DOHH2 (cell line): ENCODE data around the gene TGFBRAP1.

Experiments
- H3F3A ChIP-seq: fragments of 200-600 bp; sonication (generic), shearing (Covaris generic); 2 replicates; pipeline ENCODE4 v1.6.0; 2016; ENCODE audit warnings: antibody characterized with exemption, mild to moderate bottlenecking; ENCODE audit not compliant: control insufficient read depth, insufficient read depth
- H3K27ac ChIP-seq: fragments of 200-600 bp; sonication (generic); 2 replicates; pipeline ENCODE4 v1.5.1; 2014; ENCODE audit warnings: low read depth, mild to moderate bottlenecking, low read length, moderate library complexity
- H3K27me3 ChIP-seq: fragments of 200-600 bp; sonication (generic); 2 replicates; pipeline ENCODE4 v1.6.1; 2014; ENCODE audit warnings: mild to moderate bottlenecking, low read length, mixed read lengths; ENCODE audit not compliant: control insufficient read depth
- H3K36me3 ChIP-seq: fragments of 200-600 bp; sonication (generic); 2 replicates; pipeline ENCODE4 v1.6.1; 2014; ENCODE audit warnings: mild to moderate bottlenecking, low read length, moderate library complexity, mixed read lengths; ENCODE audit not compliant: control insufficient read depth
- H3K4me1 ChIP-seq: fragments of 200-600 bp; sonication (generic); 2 replicates; pipeline ENCODE4 v1.6.1; 2014; ENCODE audit warnings: mild to moderate bottlenecking, low read length, mixed read lengths; ENCODE audit not compliant: control insufficient read depth
- H3K4me2 ChIP-seq: fragments of 200-600 bp; sonication (generic); 2 replicates; pipeline ENCODE4 v1.6.0; 2014; ENCODE audit warnings: mild to moderate bottlenecking, low read length, moderate library complexity
- H3K4me3 ChIP-seq: fragments of 200-600 bp; sonication (generic); 2 replicates; pipeline ENCODE4 v1.5.1; 2014; ENCODE audit warnings: mild to moderate bottlenecking, low read length, mixed read lengths
- H3K79me2 ChIP-seq: fragments of 200-600 bp; sonication (generic); 2 replicates; pipeline ENCODE4 v1.6.1; 2014; ENCODE audit warnings: mild to moderate bottlenecking, low read length, mixed read lengths; ENCODE audit not compliant: control insufficient read depth
- H3K9me2 ChIP-seq: fragments of 200-600 bp; sonication (generic); replicated peaks from 2 replicates; pipeline ENCODE4 v1.6.1; 2014; ENCODE audit warnings: mild to moderate bottlenecking, low read length, mixed read lengths; ENCODE audit not compliant: control insufficient read depth
- H3K9me3 ChIP-seq: fragments of 200-600 bp; sonication (generic); 2 replicates; pipeline ENCODE4 v1.6.1; 2014; ENCODE audit warnings: antibody characterized with exemption, low read length, mixed read lengths; ENCODE audit not compliant: control insufficient read depth, insufficient read depth
- H4K20me1 ChIP-seq: fragments of 200-600 bp; sonication (generic); 2 replicates; pipeline ENCODE4 v1.6.0; 2014; ENCODE audit warnings: low read depth, mild to moderate bottlenecking, antibody characterized with exemption, low read length, moderate library complexity; ENCODE audit not compliant: control insufficient read depth, insufficient read depth
- EZH2phosphoT487 ChIP-seq: fragments of 200-600 bp; sonication (generic); IDR thresholded peaks from 2 replicates; pipeline ENCODE4 v1.6.1; 2017; ENCODE audit warnings: borderline replicate concordance, mild to moderate bottlenecking, antibody characterized with exemption, low read length, moderate library complexity, mixed read lengths
- TF ChIP-seq, protein P1 (sequence below): fragments of 200-600 bp; sonication (generic); IDR thresholded peaks from one replicate; pipeline ENCODE4 v1.5.1; 2014; ENCODE audit warnings: antibody characterized with exemption, mild to moderate bottlenecking, low read depth, low read length; ENCODE audit not compliant: poor library complexity, severe bottlenecking

The TGFBRAP1 gene

GRCh38 chr2:105237045-105237765 is 92.3 kb downstream of the TGFBRAP1 start:
- H3K79me2 ChIP-seq = no peaks in the 10 kb centered on the region
- peaks cover 7% of the 10 kb centered on the region for H3K4me1 ChIP-seq
- no peaks in the 10 kb centered on the region for H3K36me3 ChIP-seq
- no peak overlapping the region for H3K4me3 ChIP-seq
- H3K9me2 ChIP-seq = no peaks in the 10 kb centered on the region
- H3K9me3 ChIP-seq = no peaks in the 10 kb centered on the region
- H3F3A ChIP-seq = no peaks in the 10 kb centered on the region
- H3K27me3 ChIP-seq = no peaks in the 10 kb centered on the region
- TF ChIP-seq, protein P1, sequence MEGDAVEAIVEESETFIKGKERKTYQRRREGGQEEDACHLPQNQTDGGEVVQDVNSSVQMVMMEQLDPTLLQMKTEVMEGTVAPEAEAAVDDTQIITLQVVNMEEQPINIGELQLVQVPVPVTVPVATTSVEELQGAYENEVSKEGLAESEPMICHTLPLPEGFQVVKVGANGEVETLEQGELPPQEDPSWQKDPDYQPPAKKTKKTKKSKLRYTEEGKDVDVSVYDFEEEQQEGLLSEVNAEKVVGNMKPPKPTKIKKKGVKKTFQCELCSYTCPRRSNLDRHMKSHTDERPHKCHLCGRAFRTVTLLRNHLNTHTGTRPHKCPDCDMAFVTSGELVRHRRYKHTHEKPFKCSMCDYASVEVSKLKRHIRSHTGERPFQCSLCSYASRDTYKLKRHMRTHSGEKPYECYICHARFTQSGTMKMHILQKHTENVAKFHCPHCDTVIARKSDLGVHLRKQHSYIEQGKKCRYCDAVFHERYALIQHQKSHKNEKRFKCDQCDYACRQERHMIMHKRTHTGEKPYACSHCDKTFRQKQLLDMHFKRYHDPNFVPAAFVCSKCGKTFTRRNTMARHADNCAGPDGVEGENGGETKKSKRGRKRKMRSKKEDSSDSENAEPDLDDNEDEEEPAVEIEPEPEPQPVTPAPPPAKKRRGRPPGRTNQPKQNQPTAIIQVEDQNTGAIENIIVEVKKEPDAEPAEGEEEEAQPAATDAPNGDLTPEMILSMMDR = no peak
- TF ChIP-seq EZH2phosphoT487 = no peak
- no peaks in the 10 kb centered on the region for H4K20me1 ChIP-seq
- H3K27ac ChIP-seq = no peak overlapping the region
- no peak overlapping the region for H3K4me2 ChIP-seq

GRCh38 chr2:105236060-105236424 is 93.5 kb downstream of the TGFBRAP1 start:
- TF ChIP-seq, protein P1 = no peak
- TF ChIP-seq EZH2phosphoT487 = no peak
- H3K79me2 ChIP-seq = no peaks in the 10 kb centered on the region
- H4K20me1 ChIP-seq = no peaks in the 10 kb centered on the region
- H3K9me2 ChIP-seq = no peaks in the 10 kb centered on the region
- peaks cover 7% of the 10 kb centered on the region for H3K4me1 ChIP-seq
- no peaks in the 10 kb centered on the region for H3F3A ChIP-seq
- H3K4me2 ChIP-seq = no peak overlapping the region
- H3K9me3 ChIP-seq = no peaks in the 10 kb centered on the region
- H3K36me3 ChIP-seq = no peaks in the 10 kb centered on the region
- no peak overlapping the region for H3K27ac ChIP-seq
- H3K4me3 ChIP-seq = no peak overlapping the region
- no peaks in the 10 kb centered on the region for H3K27me3 ChIP-seq

- no peak overlapping the region for H3K4me3 ChIP-seq
- no peaks in the 10 kb centered on the region for H3K9me3 ChIP-seq
Observed at GRCh38 chr2:105235388-105236059, 94.0 kb downstream of the TGFBRAP1 start.

More at GRCh38 chr2:105235388-105236059, 94.0 kb downstream of the TGFBRAP1 start:
- no peaks in the 10 kb centered on the region for H3K36me3 ChIP-seq
- H3K9me2 ChIP-seq = no peaks in the 10 kb centered on the region
- H3K4me2 ChIP-seq = no peak overlapping the region
- H3K79me2 ChIP-seq = no peaks in the 10 kb centered on the region
- no peaks in the 10 kb centered on the region for H4K20me1 ChIP-seq
- H3F3A ChIP-seq = no peaks in the 10 kb centered on the region
- peaks cover 7% of the 10 kb centered on the region for H3K4me1 ChIP-seq
- TF ChIP-seq, protein P1 = peak; percentile 78
- no peak for TF ChIP-seq EZH2phosphoT487
- H3K27ac ChIP-seq = no peak overlapping the region
- H3K27me3 ChIP-seq = no peaks in the 10 kb centered on the region
